ENCODE measurements around the gene MAGT1. TPM values are rescaled to one million over a fixed set of nuclear protein-coding genes. Genes with fewer than 3 reads are reported as not detected.

MAGT1 gene
- total and polyA plus RNA-seq, 2 experiments from 2014 or later: 23.4 to 42.2 TPM

DNA sequence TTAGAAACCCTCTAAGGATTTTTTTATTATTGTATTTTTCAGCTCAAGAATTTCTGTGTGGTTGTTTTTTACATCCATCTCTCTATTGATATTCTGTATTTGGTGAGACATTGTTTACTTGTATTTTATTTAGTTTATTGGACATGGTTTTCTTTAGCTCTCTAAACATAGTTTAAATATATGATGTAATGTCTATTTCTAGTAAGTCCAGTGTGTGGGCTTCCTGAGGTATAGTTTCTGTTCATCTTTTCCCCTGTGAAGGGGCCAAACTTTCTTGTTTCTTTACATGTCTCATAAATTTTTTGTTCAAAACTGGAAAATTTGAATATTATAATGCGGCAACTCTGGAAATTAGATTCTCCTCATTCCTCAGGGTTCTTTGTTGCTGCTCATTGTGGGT, 81.0 kb downstream of the MAGT1 start (continued):
- TF ChIP-seq, protein P1, sequence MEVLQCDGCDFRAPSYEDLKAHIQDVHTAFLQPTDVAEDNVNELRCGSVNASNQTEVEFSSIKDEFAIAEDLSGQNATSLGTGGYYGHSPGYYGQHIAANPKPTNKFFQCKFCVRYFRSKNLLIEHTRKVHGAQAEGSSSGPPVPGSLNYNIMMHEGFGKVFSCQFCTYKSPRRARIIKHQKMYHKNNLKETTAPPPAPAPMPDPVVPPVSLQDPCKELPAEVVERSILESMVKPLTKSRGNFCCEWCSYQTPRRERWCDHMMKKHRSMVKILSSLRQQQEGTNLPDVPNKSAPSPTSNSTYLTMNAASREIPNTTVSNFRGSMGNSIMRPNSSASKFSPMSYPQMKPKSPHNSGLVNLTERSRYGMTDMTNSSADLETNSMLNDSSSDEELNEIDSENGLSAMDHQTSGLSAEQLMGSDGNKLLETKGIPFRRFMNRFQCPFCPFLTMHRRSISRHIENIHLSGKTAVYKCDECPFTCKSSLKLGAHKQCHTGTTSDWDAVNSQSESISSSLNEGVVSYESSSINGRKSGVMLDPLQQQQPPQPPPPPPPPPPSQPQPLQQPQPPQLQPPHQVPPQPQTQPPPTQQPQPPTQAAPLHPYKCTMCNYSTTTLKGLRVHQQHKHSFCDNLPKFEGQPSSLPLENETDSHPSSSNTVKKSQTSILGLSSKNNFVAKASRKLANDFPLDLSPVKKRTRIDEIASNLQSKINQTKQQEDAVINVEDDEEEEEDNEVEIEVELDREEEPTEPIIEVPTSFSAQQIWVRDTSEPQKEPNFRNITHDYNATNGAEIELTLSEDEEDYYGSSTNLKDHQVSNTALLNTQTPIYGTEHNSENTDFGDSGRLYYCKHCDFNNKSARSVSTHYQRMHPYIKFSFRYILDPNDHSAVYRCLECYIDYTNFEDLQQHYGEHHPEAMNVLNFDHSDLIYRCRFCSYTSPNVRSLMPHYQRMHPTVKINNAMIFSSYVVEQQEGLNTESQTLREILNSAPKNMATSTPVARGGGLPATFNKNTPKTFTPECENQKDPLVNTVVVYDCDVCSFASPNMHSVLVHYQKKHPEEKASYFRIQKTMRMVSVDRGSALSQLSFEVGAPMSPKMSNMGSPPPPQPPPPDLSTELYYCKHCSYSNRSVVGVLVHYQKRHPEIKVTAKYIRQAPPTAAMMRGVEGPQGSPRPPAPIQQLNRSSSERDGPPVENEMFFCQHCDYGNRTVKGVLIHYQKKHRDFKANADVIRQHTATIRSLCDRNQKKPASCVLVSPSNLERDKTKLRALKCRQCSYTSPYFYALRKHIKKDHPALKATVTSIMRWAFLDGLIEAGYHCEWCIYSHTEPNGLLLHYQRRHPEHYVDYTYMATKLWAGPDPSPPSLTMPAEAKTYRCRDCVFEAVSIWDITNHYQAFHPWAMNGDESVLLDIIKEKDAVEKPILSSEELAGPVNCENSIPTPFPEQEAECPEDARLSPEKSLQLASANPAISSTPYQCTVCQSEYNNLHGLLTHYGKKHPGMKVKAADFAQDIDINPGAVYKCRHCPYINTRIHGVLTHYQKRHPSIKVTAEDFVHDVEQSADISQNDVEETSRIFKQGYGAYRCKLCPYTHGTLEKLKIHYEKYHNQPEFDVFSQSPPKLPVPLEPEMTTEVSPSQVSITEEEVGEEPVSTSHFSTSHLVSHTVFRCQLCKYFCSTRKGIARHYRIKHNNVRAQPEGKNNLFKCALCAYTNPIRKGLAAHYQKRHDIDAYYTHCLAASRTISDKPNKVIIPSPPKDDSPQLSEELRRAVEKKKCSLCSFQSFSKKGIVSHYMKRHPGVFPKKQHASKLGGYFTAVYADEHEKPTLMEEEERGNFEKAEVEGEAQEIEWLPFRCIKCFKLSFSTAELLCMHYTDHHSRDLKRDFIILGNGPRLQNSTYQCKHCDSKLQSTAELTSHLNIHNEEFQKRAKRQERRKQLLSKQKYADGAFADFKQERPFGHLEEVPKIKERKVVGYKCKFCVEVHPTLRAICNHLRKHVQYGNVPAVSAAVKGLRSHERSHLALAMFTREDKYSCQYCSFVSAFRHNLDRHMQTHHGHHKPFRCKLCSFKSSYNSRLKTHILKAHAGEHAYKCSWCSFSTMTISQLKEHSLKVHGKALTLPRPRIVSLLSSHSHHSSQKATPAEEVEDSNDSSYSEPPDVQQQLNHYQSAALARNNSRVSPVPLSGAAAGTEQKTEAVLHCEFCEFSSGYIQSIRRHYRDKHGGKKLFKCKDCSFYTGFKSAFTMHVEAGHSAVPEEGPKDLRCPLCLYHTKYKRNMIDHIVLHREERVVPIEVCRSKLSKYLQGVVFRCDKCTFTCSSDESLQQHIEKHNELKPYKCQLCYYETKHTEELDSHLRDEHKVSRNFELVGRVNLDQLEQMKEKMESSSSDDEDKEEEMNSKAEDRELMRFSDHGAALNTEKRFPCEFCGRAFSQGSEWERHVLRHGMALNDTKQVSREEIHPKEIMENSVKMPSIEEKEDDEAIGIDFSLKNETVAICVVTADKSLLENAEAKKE (CRISPR knock-in tag; IDR thresholded peaks at IDR 0.05): no peak
- TF ChIP-seq, protein P2, sequence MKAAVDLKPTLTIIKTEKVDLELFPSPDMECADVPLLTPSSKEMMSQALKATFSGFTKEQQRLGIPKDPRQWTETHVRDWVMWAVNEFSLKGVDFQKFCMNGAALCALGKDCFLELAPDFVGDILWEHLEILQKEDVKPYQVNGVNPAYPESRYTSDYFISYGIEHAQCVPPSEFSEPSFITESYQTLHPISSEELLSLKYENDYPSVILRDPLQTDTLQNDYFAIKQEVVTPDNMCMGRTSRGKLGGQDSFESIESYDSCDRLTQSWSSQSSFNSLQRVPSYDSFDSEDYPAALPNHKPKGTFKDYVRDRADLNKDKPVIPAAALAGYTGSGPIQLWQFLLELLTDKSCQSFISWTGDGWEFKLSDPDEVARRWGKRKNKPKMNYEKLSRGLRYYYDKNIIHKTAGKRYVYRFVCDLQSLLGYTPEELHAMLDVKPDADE (IDR thresholded peaks at IDR 0.05): no peak
- TF ChIP-seq, protein P3, sequence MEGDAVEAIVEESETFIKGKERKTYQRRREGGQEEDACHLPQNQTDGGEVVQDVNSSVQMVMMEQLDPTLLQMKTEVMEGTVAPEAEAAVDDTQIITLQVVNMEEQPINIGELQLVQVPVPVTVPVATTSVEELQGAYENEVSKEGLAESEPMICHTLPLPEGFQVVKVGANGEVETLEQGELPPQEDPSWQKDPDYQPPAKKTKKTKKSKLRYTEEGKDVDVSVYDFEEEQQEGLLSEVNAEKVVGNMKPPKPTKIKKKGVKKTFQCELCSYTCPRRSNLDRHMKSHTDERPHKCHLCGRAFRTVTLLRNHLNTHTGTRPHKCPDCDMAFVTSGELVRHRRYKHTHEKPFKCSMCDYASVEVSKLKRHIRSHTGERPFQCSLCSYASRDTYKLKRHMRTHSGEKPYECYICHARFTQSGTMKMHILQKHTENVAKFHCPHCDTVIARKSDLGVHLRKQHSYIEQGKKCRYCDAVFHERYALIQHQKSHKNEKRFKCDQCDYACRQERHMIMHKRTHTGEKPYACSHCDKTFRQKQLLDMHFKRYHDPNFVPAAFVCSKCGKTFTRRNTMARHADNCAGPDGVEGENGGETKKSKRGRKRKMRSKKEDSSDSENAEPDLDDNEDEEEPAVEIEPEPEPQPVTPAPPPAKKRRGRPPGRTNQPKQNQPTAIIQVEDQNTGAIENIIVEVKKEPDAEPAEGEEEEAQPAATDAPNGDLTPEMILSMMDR (conservative IDR thresholded peaks at IDR 0.05; ENCODE audit: low read depth in 2 of 2): no peak
- TF ChIP-seq ZNF331 (CRISPR knock-in tag; IDR thresholded peaks at IDR 0.05; ENCODE audit: low read depth) (no peak), ZNF114 (CRISPR knock-in tag; IDR thresholded peaks at IDR 0.05) (no peak)

DNA sequence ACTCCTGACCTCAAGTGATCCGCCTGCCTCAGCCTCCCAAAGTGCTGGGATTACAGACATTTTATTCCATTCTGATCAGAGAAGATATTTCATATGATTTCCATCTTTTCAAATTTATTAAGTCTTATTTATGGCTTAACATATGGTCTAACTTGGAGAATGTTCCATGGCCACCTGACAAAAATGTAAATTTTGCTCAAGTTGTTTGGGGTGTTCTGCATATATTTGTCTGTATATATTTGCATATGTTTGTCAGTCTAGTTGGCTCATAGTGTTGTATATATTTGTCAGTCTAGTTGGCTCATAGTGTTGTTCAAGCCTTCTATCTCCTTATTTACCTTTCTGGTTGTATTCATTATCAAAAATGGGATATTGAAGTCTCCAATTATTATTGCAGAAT, 93.0 kb downstream of the MAGT1 start:
- H3K36me3 Mint-ChIP-seq (ENCODE audit: low read depth): no peaks in the 10 kb centered on the region
- DNase-seq (ENCODE audit: low spot score): no peak
- Histone ChIP-seq H3K4me2 (no peak overlapping the region), H2AFZ (no peak overlapping the region), H3K9me2 (ENCODE audit: insufficient read depth) (no peaks in the 10 kb centered on the region), H3K4me3 (no peak overlapping the region), H3F3A (replicated peaks; ENCODE audit: low read depth) (no peaks in the 10 kb centered on the region), H3K27me3 (ENCODE audit: insufficient read depth) (no peaks in the 10 kb centered on the region), H3K27ac (ENCODE audit: low read depth) (no peak overlapping the region), H3K36me3 (ENCODE audit: insufficient read depth) (no peaks in the 10 kb centered on the region), H3K79me2 (replicated peaks; ENCODE audit: insufficient read depth) (no peaks in the 10 kb centered on the region), H3K4me1 (ENCODE audit: insufficient read depth) (no peaks in the 10 kb centered on the region), H4K20me1 (replicated peaks; ENCODE audit: insufficient read depth) (no peaks in the 10 kb centered on the region)
- no peaks in the 10 kb centered on the region for H3K4me1 Mint-ChIP-seq
- no peak overlapping the region for H3K4me3 Mint-ChIP-seq
- no peaks in the 10 kb centered on the region; the same call in 2 of the 3 replicates for H3K9me3 Mint-ChIP-seq
- H3K27me3 Mint-ChIP-seq (ENCODE audit: insufficient read depth, low read depth, poor library complexity): no peaks in the 10 kb centered on the region
- no peak overlapping the region for H3K27ac Mint-ChIP-seq
- ATAC-seq: no peak
- TF ChIP-seq EZH2phosphoT487 (IDR thresholded peaks at IDR 0.05; ENCODE audit: unreplicated experiment) (no peak), POLR2AphosphoS5 (IDR thresholded peaks at IDR 0.05; ENCODE audit: low read depth) (no peak), ZNF331 (CRISPR knock-in tag; IDR thresholded peaks at IDR 0.05; ENCODE audit: low read depth) (no peak), ZNF114 (CRISPR knock-in tag; IDR thresholded peaks at IDR 0.05) (no peak), JUNB (IDR thresholded peaks at IDR 0.05; ENCODE audit: unreplicated experiment) (no peak)
- TF ChIP-seq, protein P2 (IDR thresholded peaks at IDR 0.05): no peak
- TF ChIP-seq, protein P3 (conservative IDR thresholded peaks at IDR 0.05; ENCODE audit: low read depth in 2 of 2): no peak

Data from GM23338 (cell line).